ENCODE measurements around the gene YPEL3. TPM values are rescaled to one million over a fixed set of nuclear protein-coding genes. Genes with fewer than 3 reads are reported as not detected.

YPEL3 gene
- total and polyA plus RNA-seq, 7 donors: 57.6 to 126 (median 106) TPM

DNA sequence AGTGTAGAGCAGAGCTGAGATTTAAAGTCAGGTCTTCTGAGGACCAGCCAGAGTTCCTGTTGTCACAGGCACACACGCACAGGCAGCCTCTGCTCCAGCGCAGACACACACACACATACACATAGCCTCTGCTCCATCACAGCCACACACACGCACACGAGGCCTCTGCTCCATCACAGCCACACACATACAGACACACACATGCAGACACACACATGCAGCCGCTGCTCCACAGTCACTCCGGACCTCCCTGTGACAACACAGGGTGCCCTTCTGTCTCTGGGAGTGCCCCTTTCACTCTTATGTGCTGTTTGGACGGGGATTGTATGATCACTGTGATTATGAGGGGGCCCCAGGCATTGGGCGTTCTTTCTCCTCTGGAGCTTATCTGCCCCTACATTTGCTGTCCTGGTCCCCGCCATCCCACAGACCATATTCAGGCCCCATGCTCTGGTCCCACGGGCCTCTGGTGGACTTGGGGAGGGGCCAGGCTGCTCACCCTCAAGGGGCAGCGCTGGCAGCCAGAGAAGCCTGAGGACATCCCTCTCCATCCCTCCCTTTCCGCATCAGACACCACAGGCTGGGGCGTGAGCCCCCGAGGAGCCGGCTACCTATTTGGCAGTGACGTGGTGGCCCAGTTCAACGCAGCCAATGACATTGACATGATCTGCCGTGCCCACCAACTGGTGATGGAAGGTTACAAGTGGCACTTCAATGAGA, 11.8 kb downstream of the YPEL3 start:
- H3K9me3 ChIP-seq: no peaks in the 10 kb centered on the region
- intact Hi-C loops (cut with DNase I): no loop called here
- 88 to 93% methylated on average over 18 of the region's 18 CpGs for WGBS, 2 donors
- H3K4me3 ChIP-seq: no peak overlapping the region
- H3K4me1 ChIP-seq: no peaks in the 10 kb centered on the region
- TF ChIP-seq POLR2A (IDR thresholded peaks at IDR 0.05) (no peak), EP300 (IDR thresholded peaks at IDR 0.05) (no peak), POLR2AphosphoS5 (IDR thresholded peaks at IDR 0.05) (no peak)
- TF ChIP-seq, protein P1, sequence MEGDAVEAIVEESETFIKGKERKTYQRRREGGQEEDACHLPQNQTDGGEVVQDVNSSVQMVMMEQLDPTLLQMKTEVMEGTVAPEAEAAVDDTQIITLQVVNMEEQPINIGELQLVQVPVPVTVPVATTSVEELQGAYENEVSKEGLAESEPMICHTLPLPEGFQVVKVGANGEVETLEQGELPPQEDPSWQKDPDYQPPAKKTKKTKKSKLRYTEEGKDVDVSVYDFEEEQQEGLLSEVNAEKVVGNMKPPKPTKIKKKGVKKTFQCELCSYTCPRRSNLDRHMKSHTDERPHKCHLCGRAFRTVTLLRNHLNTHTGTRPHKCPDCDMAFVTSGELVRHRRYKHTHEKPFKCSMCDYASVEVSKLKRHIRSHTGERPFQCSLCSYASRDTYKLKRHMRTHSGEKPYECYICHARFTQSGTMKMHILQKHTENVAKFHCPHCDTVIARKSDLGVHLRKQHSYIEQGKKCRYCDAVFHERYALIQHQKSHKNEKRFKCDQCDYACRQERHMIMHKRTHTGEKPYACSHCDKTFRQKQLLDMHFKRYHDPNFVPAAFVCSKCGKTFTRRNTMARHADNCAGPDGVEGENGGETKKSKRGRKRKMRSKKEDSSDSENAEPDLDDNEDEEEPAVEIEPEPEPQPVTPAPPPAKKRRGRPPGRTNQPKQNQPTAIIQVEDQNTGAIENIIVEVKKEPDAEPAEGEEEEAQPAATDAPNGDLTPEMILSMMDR (IDR thresholded peaks at IDR 0.05): no peak
- peaks cover 21 to 64% (median 42%) of the 10 kb centered on the region in 4 donors for H3K36me3 ChIP-seq
- no peaks in the 10 kb centered on the region for H3K27me3 ChIP-seq
- peak overlapping the region in 1 of 4 donors; percentile 47 for H3K27ac ChIP-seq
- DNase-seq: no peak

DNA sequence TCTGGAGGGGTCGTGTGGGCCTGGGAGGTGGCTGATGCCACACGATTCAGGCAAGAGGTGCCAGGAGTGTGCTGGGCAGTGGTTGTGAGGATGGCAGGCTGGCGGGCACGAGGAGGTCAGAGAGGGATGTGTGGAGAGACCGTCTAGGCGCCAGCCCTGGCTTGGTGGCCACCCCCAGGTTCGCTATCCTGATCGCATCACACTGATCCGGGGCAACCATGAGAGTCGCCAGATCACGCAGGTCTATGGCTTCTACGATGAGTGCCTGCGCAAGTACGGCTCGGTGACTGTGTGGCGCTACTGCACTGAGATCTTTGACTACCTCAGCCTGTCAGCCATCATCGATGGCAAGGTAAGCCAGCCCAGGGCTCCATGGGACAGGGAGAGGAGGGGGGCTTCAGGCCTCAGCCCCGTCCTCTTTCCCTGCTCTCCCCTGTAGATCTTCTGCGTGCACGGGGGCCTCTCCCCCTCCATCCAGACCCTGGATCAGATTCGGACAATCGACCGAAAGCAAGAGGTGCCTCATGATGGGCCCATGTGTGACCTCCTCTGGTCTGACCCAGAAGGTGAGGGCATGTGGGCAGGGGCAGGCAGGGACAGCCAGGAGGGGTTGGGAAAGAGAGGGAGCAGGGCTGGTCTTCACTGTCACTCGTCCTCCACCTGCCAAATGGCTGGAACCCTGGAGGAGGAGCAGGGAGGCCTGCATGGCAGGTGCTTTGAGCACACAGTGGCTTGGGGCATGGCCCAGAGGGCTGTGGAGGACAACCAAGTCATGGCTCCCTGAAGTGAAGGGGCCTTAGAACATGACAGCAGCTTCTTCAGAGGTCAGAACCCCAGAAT, 12.6 kb downstream of the YPEL3 start:
- no peak overlapping the region for H3K4me3 ChIP-seq
- intact Hi-C loops (cut with DNase I): no loop called here
- H3K27me3 ChIP-seq: no peaks in the 10 kb centered on the region
- WGBS, 2 donors: 92 to 95% methylated on average over 24 of the region's 24 CpGs
- DNase-seq: no peak
- H3K27ac ChIP-seq: no peak overlapping the region
- H3K4me1 ChIP-seq: peaks cover 0 to 7% (median 3%) of the 10 kb centered on the region in 4 donors
- H3K9me3 ChIP-seq: no peaks in the 10 kb centered on the region
- peaks cover 21 to 73% (median 44%) of the 10 kb centered on the region in 4 donors for H3K36me3 ChIP-seq
- no peak for TF ChIP-seq POLR2AphosphoS5 (IDR thresholded peaks at IDR 0.05)
- TF ChIP-seq EP300 (IDR thresholded peaks at IDR 0.05): no peak
- no peak for TF ChIP-seq POLR2A (IDR thresholded peaks at IDR 0.05)
- TF ChIP-seq, protein P1 (IDR thresholded peaks at IDR 0.05): no peak

DNA sequence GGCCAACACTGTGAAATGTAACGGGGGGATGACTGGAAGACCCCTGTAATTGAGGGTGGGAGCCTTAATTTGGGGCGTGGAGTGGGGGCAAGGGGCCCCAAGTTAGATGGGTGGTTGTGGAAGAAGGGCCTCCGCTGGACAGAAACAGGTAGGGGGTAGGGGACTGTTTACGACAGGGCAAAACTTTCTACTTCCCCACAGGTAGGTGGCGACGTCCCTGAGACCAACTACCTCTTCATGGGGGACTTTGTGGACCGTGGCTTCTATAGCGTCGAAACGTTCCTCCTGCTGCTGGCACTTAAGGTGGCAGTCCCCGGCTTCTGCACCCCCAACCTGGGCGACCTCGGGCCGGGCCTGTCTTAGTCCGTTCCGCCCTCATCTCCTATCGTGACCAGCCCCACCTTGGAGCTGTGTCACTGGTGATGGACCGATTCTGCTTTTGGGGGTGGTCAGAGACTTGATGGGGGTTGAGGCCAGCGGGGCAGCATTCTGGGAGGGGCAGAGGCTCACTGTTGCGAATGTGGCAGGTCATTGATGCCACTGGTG, 13.4 kb downstream of the YPEL3 start:
- no peak overlapping the region for H3K4me3 ChIP-seq
- intact Hi-C loops (cut with DNase I): no loop called here
- DNase-seq: no peak
- H3K9me3 ChIP-seq: no peaks in the 10 kb centered on the region
- H3K4me1 ChIP-seq: peaks cover 0 to 15% (median 12%) of the 10 kb centered on the region in 4 donors
- H3K27ac ChIP-seq: no peak overlapping the region
- no peaks in the 10 kb centered on the region for H3K27me3 ChIP-seq
- 90% methylated on average over 20 of the region's 20 CpGs for WGBS, 2 donors
- H3K36me3 ChIP-seq: peaks cover 21 to 81% (median 47%) of the 10 kb centered on the region in 4 donors
- no peak for TF ChIP-seq POLR2AphosphoS5 (IDR thresholded peaks at IDR 0.05)
- TF ChIP-seq EP300 (IDR thresholded peaks at IDR 0.05): no peak
- TF ChIP-seq POLR2A (IDR thresholded peaks at IDR 0.05): no peak
- TF ChIP-seq, protein P1 (IDR thresholded peaks at IDR 0.05): no peak

DNA sequence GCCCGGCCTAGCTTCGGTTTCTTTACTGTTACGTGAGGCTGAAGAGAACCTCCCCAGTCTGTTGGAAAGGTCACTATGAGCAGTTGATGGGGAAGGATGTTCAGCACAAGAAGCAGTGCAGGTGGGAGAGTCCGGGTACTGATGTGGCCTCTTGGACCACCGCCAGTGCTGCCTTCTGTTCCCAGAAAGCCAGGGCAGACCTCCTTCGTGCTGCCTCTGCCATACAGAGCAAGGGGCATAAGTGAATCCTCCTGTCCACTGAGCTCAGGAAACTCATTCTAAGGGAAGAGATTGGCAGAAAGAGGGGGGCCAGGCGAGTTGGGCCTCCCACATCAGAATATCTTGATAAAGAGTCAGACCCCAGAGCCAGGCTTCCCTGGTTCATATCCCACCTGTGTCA, 16.5 kb downstream of the YPEL3 start:
- no peaks in the 10 kb centered on the region for H3K9me3 ChIP-seq
- H3K36me3 ChIP-seq: peaks cover 20 to 71% (median 42%) of the 10 kb centered on the region in 4 donors
- no peak for TF ChIP-seq EP300 (IDR thresholded peaks at IDR 0.05)
- TF ChIP-seq, protein P1 (IDR thresholded peaks at IDR 0.05): no peak

More for the DNA sequence above, 16.5 kb downstream of the YPEL3 start:
- 95% methylated on average over 7 of the region's 7 CpGs for WGBS, 2 donors
- Histone ChIP-seq H3K4me1 (peaks cover 0 to 36% (median 30%) of the 10 kb centered on the region in 4 donors), H3K4me3 (no peak overlapping the region), H3K27ac (no peak overlapping the region), H3K27me3 (no peaks in the 10 kb centered on the region)
- intact Hi-C loops (cut with DNase I): no loop called here
- no peak for DNase-seq

Measured in sigmoid colon (tissue), 7 donors.